GM18870 (cell line): Measurements from ENCODE around the gene PRCD.
"Not testable (repeated sequence)": the region's sequence is repeated elsewhere in the genome, so short reads cannot be mapped to it uniquely, and the experiment has no call there.

Experiments
- ATAC-seq: cut with Tn5 transposase; IDR thresholded peaks from one replicate; pipeline ENCODE4 v1.9.1; 2021; ENCODE audit warnings: moderate library complexity; ENCODE audit not compliant: unreplicated experiment

The PRCD gene

DNA sequence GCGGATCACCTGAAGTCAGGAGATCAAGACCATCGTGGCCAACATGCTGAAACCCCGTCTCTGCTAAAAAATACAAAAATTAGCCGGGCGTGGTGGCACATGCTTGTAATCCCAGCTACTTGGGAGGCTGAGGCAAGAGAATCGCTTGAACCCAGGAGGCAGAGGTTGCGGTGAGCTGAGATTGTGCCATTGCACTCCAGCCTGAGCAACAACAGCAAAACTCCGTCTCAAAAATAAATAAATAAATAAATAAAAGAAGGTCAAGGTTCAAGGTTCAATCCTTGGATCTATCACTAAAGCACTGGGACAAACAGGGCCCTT lies 14.4 kb upstream of the PRCD start:
- not testable (repeated sequence) for ATAC-seq

DNA sequence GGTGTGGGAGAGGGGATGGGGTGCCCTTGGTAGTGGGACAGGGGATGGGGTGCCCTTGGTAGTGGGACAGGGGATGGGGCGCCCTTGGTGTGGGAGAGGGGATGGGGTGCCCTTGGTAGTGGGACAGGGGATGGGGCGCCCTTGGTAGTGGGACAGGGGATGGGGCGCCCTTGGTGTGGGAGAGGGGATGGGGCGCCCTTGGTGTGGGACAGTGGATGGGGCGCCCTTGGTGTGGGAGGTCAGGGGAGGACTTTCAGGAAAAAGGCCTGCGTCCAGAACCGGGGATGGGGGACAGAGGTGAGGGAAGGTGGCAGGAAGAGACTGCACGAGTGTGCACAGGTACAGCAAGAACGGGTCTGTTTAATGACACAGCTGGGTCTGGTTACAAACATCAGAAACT lies 12.8 kb upstream of the PRCD start:
- not testable (repeated sequence) for ATAC-seq

DNA sequence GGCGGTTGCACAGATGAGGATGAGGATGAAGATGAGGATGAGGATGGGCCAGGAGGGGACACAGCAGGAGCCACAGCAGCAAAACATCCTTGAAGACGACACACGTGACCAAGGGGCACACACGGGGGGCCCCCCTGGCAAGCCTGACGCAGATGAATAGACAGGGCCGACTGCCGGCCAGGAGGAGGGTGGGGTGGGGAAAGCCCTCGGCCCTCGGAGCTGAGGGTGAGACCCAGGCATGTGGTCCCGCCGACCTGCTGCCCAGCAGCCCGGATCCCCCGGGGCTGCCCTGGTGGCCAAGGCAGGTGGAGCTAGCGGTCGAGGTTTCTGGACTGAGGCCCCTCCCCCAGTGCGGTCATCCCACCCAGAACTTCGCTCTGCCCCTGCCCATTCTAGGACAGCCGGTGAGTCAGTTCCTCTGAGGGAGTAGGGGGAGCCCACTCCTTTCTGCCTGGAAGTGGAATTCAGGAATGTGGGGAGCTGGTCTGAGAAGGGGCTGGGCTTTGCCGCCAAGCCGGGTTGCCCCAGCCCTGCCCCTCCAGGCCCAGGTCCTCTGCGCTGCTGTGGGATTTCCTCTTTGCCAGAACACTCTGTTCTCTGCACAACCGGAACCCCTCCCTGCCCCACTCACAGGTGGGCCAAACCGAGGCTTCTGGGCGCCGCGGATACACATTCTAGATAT lies 12.3 kb upstream of the PRCD start:
- ATAC-seq, result no peak

DNA sequence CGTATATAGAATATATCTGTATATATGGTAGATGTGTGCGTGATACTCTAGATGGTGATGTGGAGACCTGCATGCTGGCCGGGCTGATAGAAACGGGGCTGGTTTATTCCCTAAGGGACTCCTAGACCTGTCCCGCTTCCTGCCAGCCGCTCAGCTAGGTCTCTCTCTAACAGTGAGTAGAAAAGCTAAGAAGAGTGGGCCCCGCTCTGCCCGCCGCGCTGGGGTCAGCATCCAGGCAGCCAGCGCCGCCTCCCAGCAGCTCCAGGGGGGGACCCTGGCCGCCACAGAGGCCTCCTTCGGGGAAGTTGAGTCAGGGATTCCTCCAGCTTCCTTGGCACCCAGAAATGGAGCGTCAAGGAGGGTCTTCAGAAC lies 11.7 kb upstream of the PRCD start:
- no peak for ATAC-seq

DNA sequence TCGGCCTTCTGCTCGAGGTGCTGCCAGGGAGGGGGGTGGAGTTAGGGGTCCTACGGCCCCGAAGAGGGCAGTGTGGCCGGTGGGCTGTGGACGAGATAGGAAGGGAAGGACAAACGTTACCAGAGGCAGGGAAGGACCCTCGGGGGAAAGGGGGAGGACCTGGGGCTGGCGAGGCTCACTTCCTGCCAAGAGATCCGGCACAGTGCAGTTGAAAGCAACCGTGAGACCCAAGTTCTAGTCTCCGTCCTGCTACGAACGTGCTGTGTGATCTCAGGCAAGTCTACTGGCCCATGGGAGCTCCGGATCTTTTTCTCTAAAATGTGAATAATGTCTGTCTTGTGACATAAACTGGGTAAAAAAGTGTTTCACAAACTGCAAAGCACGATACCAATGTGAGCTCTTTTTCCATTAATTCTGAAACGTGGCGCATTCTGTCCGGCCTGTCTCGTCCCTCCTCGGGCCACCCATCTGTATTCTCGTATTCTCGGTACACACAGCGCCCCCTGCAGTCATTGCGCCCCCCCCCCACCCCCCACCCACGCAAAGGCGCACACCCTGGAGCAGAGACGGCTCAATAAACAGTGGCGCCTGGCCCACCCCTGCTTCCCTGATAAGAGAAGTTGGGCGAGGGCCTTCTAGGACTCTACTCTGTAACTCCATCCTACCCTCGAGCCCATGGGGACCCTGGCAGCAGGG lies 11.2 kb upstream of the PRCD start:
- no peak for ATAC-seq

DNA sequence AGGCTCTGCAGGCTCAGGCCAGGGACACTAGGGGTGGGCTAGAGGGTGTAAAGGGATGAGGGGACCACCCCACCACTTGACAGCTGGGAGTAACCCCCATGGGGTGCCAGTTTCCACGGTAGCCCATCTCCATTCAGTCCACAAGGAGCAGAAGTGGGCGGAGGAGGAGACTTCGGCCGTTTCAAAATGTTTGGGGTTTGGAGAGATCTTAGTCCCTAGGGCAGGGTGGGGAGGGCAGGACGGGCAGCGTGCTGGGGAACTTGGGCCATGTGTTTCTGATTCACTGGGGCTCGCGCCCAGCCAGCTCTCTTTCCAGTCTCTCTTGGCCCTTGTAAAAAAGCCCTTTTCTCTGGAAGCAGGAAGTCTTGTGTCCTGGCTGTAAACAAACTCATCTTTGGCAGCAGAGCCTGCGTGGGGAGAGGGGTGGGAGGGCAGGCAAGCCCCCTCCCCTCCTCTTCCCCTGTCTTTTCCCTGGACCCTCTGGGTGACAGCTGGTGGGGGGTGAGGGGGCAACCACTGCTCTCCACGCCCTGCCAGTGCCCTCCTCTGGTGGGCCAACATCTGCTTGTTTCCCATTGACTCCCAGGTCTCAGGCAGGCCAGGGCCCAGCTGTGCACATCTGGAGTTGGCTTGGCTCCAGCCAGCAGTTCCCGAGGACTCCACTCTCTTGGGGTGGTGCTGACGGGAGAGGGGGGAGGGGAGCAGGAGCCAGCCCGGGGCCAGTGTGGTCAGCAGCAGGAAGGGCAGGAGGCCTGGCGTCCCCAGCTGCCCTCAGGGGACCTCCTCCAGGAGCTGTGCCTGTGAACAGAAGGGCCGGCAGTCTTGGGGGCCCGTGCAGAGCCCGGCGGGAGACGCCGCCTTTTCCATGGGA lies 10.4 kb upstream of the PRCD start:
- no peak for ATAC-seq

DNA sequence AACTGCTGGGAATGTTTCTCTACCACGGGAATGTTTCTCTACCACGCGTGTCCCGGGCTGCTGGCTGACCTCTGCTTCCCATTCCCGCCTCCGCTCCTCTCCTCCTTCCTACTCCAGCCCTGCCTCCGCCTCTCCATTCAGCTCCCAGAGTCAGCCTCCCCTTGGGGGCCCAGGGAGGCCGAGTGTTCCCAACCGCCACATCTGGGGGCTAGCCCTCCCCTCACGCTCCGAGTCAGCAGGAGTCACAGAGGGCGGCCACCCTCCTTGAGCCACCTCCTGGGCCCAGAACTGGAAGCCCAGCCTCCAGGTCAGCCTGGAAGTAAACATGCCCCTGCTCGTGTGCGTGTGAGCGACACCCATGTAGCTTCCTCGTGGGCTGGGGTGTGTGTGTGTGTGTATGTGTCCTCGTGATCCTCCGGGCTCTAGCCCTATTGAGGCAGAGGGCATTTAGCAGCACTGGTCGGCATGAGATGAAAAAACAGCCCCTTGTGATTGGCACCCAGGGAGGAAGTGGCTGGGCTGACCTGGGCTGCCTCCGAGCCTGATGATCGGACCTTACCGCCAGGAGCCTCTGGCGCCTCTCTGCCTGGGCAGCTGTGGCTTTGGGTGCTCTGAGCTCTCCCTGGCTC lies 9.6 kb upstream of the PRCD start:
- ATAC-seq, result no peak

DNA sequence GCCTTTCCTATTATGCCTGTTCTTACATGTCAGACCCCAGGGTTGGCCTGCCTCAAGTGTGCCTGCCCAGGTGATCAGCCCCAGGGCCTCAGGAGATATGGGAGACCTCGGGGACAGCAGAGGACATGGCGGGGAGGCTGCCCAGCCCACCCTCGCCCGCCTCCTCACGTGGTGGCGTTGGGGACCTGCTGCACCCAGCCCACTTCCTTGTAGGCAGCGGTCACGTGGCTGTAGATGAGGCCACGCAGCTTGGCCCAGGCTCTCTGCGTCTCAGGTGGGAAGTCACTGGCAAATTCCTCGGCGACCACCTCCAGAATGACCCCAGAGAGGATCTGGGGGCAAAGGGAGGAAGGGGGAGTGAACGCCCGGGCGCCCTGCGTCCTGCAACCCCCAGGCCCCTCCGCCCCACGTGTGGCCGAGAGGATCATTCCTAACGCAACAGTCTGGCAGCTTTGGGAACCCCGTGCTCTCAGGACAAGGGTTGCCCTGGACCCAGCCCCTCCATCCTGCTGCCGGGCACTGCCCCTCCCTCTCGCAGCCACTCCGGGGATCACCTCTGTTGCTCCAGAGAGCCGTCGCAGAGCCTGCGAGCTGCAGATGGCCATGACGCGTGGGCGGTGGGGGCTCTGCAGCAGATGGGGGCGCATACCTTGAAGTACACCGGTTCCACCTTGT lies 8.9 kb upstream of the PRCD start:
- no peak for ATAC-seq

DNA sequence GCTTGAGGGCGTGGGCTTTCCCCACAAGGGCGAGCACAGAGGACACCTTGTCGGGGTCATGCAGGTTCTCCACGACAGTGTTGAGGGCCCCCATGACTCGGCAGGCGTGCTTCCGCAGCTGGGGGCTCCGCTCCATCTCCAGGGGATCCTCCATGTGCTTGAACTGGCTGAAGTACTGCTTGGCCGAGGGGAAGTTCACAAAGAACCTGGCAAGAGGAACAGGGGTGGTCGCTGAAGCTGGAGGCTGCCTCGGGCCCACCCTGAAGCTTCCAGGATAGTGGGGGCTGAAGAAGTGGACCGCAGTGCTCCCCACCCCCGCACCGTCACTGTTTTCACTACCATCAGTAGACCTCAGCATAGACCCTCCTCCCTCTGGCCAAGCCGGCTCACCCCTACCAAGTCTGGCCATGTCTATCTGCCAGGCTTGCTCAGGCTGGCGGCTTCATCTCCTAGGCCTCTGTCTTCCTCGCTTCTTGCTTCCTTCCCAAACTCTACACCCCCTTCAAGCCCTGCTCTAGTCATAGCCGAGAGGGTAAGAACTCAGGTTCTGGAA lies 8.3 kb upstream of the PRCD start:
- ATAC-seq, result no peak

DNA sequence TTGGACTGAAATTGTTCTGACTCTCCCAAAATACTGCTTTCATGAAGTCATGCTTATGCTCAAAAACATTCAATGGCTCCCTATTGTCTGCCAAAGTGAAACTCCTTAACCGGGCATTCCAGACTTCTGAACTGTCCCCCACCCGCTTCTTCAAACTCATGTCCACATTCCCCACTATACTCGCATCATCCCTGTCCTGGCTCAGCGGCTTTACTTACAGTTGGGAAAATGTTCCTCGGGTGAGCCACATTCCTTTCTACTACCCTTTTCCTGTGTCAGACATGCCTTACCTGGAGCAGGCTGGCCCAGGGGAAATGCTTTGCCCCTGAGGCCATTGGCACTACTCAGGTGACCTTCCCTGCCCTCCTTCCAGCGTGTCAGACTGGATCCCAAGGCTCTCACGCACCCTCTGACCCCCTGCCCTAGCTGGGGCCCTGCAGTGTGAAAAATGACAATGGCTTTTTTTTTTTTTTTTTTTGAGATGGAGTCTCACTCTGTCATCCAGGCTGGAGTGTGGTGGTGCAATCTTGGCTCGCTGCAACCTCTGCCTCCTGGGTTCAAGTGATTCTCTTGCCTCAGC lies 7.7 kb upstream of the PRCD start:
- no peak for ATAC-seq

DNA sequence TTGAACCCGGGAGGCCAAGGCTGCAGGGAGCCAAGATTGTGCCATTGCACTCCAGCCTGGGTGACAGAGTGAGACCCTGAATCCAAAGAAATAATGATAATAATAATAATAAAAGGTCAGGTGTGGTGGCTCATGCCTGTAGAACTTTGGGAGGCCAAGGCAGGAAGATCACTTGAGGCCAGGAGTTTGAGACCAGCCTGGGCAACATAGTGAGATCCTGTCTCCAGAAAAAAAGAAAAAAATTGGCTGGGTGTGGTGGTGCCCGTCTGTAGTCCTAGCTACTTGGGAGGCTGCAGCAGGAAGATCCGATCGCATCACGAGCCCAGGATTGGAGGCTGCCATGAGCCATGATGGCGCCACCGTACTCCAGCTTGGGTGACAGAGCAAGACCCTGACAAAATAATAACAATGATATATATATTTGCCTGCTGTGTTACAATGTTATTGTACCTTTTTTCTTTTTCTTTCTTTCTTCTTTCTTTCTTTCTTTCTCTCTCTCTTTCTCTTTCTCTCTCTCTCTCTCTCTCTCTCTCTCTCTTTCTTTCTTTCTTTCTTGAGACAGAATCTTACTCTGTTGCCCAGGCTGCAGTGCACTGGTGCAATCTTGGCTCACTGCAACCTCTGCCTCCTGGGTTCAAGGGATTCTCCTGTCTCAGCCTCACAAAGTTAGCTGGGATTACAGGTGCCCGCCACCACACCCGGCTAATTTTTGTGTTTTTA lies 6.0 kb upstream of the PRCD start:
- not testable (repeated sequence) for ATAC-seq

DNA sequence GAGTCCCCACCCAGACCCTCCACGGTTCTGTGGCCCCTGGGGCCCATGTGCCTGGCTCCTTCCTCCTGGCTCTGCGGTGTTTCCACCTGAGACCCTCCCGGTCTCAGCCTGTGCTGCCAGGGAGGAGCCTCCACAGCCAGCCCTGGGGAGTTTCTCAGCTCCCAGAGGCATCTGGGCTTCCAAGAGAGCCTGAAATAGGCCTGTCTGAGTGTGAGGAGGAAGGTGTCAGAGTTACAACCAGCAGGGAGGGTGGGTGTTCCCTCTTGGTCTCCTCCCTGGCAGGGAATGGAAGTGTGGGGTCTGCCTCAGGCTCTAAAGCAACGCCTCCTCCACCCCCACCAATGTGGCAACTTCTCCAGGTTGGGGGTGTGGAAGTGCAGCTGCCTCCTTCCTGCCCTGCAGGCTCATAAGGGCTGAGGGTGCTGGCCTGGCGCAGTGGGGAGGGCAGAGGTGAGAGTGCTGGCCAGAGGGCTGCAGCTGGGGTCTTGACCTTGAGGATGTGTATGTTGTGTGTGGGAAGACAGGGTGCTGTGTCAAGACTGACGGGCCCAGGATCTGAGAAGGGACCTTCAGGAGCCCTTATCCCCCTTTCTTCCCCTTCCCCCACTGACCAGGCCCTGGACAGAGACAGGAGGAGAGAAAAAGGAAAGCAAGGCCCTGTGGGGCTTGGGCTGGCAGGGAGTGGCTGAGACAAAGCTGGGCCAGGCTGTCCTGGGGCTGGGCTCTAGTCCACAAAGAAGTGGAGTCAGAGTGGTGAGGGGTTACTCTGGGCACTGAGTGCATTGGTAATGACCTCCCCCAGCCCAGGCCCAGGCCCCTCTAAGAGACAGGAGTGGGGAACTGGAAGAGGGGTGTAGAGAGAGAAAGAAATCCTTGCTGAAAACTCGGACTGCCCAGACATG lies 4.8 kb upstream of the PRCD start:
- no peak for ATAC-seq

DNA sequence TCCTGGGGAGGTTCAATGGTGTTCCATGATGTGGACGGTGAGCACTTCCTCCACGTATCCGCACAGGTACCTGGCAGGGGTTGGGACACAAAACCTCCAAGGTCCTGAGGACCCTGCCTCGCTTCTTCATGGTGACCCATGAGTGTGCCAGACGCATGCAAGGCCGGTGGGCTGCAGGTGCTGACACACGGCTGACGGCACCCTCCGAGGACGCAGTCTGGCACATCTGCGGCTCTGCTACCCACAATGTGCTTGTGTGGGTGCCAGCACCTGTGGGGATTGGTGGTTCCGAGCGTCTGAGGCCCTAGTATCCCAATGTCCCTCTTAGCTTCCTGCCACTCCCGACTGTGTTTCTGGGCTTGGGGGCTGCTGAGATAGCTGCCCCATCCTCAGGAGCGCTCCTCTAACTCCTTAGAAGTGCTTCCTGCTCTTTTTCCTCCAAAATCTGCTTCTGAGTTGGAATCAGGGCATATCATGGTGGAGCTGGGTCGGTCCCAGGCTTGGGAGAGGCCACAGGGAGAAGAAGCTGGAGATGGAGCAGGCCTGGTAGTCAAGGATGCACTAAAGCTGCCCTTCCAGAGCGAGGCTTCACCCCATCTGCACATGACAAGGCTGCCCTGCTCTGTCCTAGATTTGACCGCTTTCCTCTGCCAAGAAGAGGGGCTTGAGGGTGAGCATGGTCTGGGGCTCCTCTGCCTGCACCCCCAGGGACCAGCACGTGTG lies 3.9 kb upstream of the PRCD start:
- no peak for ATAC-seq

DNA sequence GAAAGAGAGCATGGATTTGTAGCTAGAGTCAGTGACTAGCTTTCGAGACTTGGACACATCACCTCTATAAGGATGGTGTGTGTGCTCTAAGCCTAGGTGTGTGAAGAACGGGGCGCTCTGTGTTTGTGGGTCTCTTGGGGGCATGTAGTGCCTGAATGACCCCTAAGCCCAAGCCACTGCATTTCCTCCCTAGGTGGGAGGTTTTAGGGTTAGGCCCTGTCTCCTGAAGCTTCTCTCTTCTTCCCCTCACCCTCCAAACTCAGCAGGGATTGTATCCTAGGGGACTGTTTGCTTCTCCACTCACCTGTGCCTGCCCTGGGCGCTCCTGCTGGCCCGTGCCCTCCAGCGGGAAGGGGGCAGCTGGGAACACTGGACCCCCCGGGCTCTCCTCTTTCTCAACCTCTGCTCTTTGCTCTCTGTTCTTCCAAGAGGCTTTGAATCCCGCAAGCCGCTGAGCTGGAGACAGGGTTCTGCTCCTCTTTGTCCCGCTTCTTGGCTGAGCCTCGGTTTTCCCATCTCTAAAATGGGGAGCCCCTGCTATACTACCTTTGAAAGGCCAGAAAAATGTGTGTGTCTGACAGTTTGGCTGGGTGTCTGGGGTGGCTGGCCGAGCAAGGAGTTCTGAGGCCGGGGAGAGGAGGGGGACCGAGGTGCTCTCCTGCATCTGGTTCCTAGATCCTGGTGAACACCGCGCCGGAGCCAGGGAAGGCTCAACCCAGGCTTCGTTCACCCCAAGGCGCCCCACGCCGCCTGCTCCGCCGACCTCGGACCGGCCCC lies 3.1 kb upstream of the PRCD start:
- no peak for ATAC-seq

DNA sequence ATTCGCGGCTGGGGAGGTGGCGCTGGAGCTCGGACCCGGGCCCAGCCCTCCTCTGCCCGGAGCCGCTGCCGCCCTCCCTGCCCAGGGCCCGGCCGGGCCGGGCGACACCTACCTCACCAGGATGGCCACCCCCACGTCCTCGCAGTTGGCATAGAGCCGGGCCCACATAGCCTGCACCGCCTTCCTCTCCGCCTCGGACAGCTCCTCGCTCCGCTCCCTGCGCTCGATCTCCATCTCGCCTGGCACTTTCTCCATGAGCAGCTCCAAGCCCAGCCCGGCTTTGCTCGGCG lies 2.6 kb upstream of the PRCD start:
- ATAC-seq, result no peak

DNA sequence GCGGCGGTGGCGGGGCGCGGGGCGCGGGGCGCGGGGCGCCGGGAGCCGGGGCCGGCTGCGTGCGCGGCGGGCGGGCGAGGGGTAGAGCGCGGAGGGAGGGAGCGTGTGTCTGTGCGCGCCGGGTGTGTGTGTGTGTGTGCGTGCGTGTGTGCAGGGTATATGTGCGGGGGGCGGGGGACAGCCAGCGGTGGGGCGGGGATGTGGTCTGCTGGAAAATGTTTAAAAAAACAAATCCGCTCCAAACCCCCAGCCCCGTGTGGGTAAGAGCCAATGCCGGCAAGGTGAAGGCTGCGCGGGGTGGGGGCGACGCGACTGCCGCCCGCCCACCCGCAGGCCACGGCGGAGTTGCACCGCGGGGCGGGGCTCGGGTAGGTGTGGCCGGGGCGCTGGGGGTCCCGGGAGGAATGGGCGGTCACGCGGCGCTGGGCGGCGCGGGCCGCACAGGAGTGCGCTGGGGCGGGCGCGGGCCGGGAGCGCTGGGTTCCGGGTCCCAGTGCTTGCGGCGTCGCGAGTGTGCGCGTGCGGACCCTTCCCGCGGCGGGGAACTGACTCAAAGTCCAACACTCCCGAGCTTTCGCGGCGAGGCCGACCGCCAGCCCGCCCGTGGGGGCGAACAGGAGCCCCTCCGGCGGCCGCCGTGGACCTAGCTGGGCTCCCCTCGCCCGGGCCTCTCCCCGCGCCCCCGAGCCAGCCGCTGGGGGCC lies 2.1 kb upstream of the PRCD start, which contains the start of gene CYGB:
Gene CYGB, minus strand, starts transcription at position 132 of the 703 bp plus-strand sequence. CDS start 167 bp downstream, outside the sequence.
- no peak for ATAC-seq
